ENCODE measurements around the gene PLPP7. TPM values are rescaled to one million over a fixed set of nuclear protein-coding genes. Genes with fewer than 3 reads are reported as not detected.
A peak's percentile ranks its signal among the peaks of the same experiment; 100 is the strongest.
"Not testable (repeated sequence)": the region's sequence is repeated elsewhere in the genome, so short reads cannot be mapped to it uniquely, and the experiment has no call there.

The PLPP7 gene
- 10 to 100 TPM; 23.9 to 29.9 TPM for total RNA-seq
- 8.6 TPM for polyA plus RNA-seq (ENCODE audit: insufficient read depth, low read depth, low replicate concordance)
- long read RNA-seq, donor 1, partial matches to known transcripts, result 0 of 3 reads
- long read RNA-seq, donor 1, other reads (novel, unspliced or antisense), result 0 of 3 reads
- long read RNA-seq, donor 2, partial matches to known transcripts, result 0 of 1 reads
- long read RNA-seq, donor 2, other reads (novel, unspliced or antisense), result 0 of 1 reads

GRCh38 chr9:131289301-131290035, at the start of gene PLPP7:
Gene PLPP7 (plus strand): TSS chr9:131289723. CDS start chr9:131289998, 275 bp downstream.
- TF ChIP-seq POLR2A (IDR thresholded peaks at IDR 0.05) (peak; percentile 14), CTCF (IDR thresholded peaks at IDR 0.05) (no peak)
- Histone ChIP-seq H3K4me3 (peak within 1 kb of the TSS; percentile 40 to 51), H3K27me3 (no peaks in the 10 kb centered on the region), H3K27ac (peak within 1 kb of the TSS; percentile 53 to 55), H3K36me3 (ENCODE audit: low read depth, missing control alignments) (no peaks in the 10 kb centered on the region), H3K9me3 (no peaks in the 10 kb centered on the region), H3K4me1 (peaks cover 3% of the 10 kb centered on the region)
- DNase-seq, result peak; percentile 91
- intact Hi-C loops (cut with DNase I; ENCODE audit: low total_unique reads), result no loop called here
- 43 to 60% methylated on average over 13 to 28 of the region's 28 CpGs for WGBS, 2 donors

DNA sequence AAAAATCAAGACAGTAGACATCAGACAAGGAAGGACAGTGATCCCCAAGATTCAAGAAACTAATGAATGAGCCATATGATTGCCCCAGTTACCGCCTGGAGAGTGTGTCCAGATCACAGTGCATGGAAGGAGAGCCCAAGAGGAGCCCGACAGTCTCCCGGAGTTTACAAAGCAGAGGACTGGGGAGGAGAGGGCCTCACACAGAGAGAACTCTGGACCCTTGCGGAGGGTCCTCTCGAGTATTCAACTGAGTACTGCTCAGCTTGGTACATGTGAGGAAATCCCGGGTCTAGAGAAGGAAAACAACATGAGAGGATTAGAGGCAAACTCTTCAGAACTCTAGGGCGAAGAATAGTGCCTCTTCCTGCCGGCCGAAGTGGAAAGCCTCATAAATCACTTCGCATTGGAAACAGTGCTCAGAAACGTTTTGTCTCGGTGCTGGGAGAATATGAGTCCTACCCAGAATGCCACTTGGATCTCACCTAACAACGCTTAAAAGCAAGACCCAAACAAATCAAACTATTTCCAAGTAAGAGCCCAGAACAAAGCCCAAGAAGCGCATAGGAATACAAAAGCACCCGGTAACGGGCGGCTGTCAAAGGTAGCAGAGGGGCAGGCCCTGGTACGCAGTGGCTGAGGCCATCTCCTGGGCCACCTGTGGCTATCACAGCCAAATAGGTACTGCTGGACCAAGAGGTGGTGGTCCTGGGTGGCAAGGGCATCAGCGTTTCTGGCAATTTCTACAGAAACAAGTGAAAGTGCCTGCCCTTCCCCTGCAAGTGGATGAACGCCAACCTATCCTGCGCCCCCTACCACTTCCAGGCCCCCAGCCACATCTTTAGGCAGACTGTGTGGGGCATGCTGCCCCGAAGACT, 49.2 kb upstream of the PLPP7 start:
- H3K27me3 ChIP-seq, result no peaks in the 10 kb centered on the region
- no peak overlapping the region for H3K4me3 ChIP-seq
- H3K27ac ChIP-seq, result no peak overlapping the region
- H3K4me1 ChIP-seq, result no peaks in the 10 kb centered on the region
- no peaks in the 10 kb centered on the region for H3K36me3 ChIP-seq (ENCODE audit: low read depth, missing control alignments)
- DNase-seq, result no peak
- H3K9me3 ChIP-seq, result no peaks in the 10 kb centered on the region
- TF ChIP-seq CTCF (IDR thresholded peaks at IDR 0.05) (no peak), POLR2A (IDR thresholded peaks at IDR 0.05) (no peak)
- WGBS, 2 donors, result 83 to 89% methylated on average over 21 to 22 of the region's 22 CpGs
- intact Hi-C loops (cut with DNase I; ENCODE audit: low total_unique reads), result no loop called here

DNA sequence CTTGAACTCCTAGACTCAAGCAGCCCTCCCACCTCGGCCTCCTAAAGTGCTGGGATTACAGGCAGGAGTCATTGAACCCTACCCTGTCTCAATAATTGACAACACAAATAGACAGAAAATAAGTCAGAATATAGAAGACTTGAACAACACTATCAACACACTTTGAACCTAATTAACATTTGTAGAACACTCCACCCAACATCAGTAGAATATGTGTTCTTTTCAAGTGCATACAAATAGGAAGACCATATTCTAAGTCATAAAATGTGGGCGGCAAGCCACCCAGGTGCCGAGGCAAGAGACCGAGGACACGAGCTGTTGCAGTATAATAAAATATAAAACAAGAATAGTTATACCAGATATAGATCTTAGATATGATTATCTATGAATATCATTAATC, 45.2 kb upstream of the PLPP7 start:
- not testable (repeated sequence) for H3K4me1 ChIP-seq, H3K27me3 ChIP-seq
- WGBS, 2 donors, result 94 to 96% methylated on average over 5 of the region's 5 CpGs

DNA sequence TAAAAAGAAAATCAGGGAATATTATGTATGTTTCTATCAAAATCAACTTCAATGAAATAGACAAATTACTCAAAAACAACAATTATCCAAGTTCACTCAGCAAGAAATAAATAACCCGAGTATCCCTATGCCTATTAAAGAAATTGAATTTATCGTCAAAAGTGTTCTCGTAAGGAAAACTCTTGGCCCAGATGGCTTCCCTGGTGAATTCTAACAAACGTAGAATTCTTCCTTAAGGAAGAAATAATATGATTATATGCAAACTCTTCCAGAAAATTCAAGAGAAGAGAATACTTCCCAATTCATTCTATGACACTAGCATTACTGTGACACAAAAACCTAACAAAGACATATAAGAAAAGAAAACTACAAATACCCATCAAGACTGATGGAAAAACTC, 42.9 kb upstream of the PLPP7 start:
- intact Hi-C loops (cut with DNase I; ENCODE audit: low total_unique reads), result no loop called here
- H3K4me3 ChIP-seq, result no peak overlapping the region
- no peak for DNase-seq
- no peaks in the 10 kb centered on the region for H3K9me3 ChIP-seq
- H3K36me3 ChIP-seq (ENCODE audit: low read depth, missing control alignments), result no peaks in the 10 kb centered on the region
- 81 to 88% methylated on average over 4 of the region's 4 CpGs for WGBS, 2 donors
- TF ChIP-seq POLR2A (IDR thresholded peaks at IDR 0.05) (no peak), CTCF (IDR thresholded peaks at IDR 0.05) (no peak)
- H3K27me3 ChIP-seq, result no peaks in the 10 kb centered on the region
- H3K4me1 ChIP-seq, result no peaks in the 10 kb centered on the region
- H3K27ac ChIP-seq, result no peak overlapping the region

More for the DNA sequence above, 45.2 kb upstream of the PLPP7 start:
- H3K4me3 ChIP-seq; H3K36me3 ChIP-seq (ENCODE audit: low read depth, missing control alignments); H3K27ac ChIP-seq; intact Hi-C loops (cut with DNase I; ENCODE audit: low total_unique reads); DNase-seq; H3K9me3 ChIP-seq: not testable (repeated sequence)

- no peak overlapping the region for H3K4me3 ChIP-seq
- no peak overlapping the region for H3K27ac ChIP-seq
- no peaks in the 10 kb centered on the region for H3K9me3 ChIP-seq
- H3K4me1 ChIP-seq, result peaks cover 9% of the 10 kb centered on the region
- H3K36me3 ChIP-seq (ENCODE audit: low read depth, missing control alignments), result no peaks in the 10 kb centered on the region
- TF ChIP-seq CTCF (IDR thresholded peaks at IDR 0.05), result no peak
- TF ChIP-seq POLR2A (IDR thresholded peaks at IDR 0.05), result no peak
- intact Hi-C loops (cut with DNase I; ENCODE audit: low total_unique reads), result no loop called here
- WGBS, 2 donors, result 86 to 89% methylated on average over 7 to 12 of the region's 23 CpGs
- no peak for DNase-seq
- no peaks in the 10 kb centered on the region for H3K27me3 ChIP-seq
Measured at GRCh38 chr9:131252120-131252519, 37.4 kb upstream of the PLPP7 start.
